Stimulated activated CD8-positive, alpha-beta memory T cell treated with anti-CD3 and anti-CD28 coated beads, Interleukin-4, amount 100 ng/mL, for 24 hours (primary cell): ENCODE data around the gene SLC13A1.
"Not testable (repeated sequence)": the region's sequence is repeated elsewhere in the genome, so short reads cannot be mapped to it uniquely, and the experiment has no call there.

Source experiments
- DNase-seq: peaks from one replicate; pipeline ENCODE4 v3.0.0-alpha.2; 2020; ENCODE audit warnings: low read depth

Gene SLC13A1, protein sequence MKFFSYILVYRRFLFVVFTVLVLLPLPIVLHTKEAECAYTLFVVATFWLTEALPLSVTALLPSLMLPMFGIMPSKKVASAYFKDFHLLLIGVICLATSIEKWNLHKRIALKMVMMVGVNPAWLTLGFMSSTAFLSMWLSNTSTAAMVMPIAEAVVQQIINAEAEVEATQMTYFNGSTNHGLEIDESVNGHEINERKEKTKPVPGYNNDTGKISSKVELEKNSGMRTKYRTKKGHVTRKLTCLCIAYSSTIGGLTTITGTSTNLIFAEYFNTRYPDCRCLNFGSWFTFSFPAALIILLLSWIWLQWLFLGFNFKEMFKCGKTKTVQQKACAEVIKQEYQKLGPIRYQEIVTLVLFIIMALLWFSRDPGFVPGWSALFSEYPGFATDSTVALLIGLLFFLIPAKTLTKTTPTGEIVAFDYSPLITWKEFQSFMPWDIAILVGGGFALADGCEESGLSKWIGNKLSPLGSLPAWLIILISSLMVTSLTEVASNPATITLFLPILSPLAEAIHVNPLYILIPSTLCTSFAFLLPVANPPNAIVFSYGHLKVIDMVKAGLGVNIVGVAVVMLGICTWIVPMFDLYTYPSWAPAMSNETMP

DNA sequence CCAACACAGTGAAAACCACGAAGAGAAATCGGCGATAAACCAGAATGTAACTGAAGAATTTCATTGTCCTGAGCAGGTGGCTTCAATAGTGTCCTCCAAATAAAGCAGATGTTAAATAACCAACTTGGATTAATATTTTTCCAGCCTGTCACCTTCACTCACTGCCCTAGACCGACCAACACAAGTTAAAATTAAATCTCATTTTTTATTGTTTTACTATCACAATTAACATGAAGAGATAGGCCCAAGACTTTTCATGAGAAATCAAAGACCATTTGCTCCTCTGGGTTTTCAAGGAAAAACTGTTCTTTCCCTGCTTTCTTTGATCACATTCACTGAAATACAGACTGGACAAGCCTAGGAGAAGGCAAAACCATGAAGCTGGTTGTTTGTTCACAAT, at the start of gene SLC13A1:
Gene SLC13A1 (minus strand): TSS at position 87 of the 400 bp plus-strand sequence. CDS start 23 bp downstream, at position 64.
- DNase-seq, result no peak

DNA sequence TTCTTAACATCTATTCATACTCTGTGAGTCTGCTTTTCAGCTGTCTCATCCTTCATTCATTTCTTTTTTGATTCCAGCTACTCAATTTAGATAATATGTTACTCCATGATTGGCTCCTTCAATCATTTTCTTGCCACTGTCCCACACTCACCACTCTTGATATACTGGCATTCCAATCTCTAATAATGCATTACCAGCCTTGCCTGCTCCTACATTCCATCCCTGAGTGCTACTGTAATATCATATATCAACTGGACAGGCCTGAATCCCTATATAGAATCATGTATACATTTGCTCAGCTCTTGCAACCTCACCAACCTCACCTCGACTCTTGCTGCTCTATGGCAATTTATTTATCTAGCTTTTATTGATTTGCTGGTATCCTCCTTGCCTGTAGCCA, 45.0 kb upstream of the SLC13A1 start:
- no peak for DNase-seq

DNA sequence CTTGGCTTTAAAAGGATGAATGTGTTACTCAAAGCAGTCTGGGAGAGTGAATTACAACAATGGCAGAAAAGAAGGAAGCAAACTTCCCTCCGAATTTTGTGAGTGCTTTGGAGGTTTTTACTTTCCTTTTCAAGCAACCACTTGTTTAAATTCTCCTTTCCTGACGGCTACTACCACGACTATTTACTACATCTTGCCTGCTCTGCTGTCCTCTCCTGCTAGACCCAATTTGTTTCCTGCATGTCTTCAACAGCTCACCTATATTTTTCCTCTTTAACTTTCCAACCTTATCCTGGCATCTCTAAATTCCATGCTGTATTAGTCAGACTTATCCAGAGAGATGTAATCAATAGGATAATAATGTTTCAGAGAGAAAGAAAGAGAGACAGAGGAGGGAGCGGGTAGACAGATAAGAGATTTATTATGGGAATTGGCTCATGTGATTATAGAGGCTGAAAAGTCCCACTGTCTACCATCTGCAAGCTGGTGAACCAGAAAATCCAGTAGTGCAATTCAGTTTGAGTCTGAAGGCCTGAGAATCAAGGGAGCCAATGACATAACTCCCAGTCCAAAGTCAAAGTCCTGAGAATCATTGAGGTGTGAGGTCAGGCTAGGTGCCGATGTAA, 42.8 kb upstream of the SLC13A1 start:
- DNase-seq, result no peak

- no peak for DNase-seq
Observed at GRCh38 chr7:123241809-123242208, 42.0 kb upstream of the SLC13A1 start.

DNA sequence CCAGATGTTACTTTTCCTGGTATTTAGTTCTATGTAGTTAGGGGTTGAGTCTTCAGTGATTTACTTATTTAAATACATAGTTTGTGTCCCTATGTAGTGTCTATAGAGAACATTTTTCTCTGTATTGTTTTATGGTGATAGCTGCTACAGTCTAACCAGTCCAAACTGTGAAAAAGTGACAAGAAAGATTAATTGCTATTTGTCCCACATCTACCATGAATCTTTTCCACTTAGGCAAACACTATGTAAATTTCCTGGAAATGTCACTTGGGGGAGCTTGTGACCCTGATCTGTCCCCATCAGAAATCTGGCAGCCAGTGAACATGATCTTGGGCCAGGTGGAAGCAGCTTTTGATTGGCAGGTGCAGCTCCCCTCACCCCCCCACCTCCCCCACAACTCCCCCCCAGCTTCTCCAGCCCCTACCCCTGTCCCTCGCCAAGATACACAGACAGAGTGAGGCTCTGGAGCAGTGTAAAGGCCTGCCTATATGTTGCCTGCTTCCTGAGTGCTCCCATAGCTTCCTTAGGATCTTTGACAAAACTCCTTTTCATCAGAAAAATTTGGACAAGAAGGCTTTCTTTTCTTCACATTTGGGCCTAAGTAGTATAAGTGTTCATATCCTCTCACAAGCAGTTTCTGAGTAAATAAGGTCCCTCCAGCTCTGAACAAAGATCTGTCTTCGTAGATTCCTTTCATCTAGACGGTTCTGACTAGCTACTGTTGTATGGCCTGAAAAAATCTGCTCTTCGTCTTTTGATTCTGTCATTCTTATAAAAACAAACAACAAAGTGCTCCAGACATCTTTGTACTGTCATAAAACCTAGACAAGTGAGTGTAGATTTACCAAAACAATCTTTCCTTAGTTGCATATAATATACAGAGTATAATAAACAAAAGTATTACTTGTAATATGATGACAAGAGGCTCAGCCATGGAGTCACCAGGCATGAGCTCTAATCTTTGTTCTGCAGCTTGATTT, 31.5 kb upstream of the SLC13A1 start:
- no peak for DNase-seq

- DNase-seq, result no peak
Observed at GRCh38 chr7:123230603-123231002, 30.8 kb upstream of the SLC13A1 start.

- DNase-seq, result no peak
Observed at GRCh38 chr7:123230147-123230546, 30.4 kb upstream of the SLC13A1 start.

- no peak for DNase-seq
Observed at GRCh38 chr7:123229426-123229825, 29.7 kb upstream of the SLC13A1 start.

DNA sequence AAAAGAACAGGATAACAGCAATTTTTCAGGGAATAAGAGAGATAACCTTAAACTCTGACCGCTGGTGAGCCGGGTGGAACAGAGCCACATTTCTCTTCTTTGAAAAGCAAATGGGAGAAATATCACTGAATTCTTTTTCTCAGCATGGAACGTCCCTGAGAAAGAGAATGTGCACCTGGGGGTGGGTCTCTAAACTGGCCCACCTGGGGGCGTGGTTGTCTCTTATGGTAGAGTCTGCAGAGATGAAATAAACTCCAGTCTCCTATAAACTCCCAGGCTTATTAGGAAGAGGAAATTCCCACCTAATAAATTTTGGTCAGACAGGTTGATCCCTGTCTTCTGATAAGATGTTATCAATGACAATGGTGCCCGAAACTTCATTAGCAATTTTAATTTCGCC, 27.9 kb upstream of the SLC13A1 start:
- not testable (repeated sequence) for DNase-seq

DNA sequence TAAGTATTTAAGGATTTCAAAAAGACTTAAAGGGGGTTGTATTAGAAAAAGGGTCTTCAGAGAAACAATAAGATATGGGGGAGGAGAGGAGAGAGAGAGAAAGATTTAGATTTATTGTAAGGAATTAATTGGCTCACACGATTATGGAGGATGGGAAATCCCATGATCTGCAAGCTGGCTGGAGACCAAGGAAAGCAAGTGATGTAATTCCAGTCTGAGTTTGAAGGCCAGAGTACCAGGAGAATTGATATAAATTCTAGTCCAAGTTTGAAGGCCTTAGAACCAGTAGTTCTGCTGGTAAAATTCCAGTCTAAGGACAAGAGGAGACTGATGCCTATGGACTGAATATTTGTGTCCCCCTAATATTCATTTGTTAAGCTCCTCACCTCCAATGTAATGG, 20.6 kb upstream of the SLC13A1 start:
- no peak for DNase-seq

DNA sequence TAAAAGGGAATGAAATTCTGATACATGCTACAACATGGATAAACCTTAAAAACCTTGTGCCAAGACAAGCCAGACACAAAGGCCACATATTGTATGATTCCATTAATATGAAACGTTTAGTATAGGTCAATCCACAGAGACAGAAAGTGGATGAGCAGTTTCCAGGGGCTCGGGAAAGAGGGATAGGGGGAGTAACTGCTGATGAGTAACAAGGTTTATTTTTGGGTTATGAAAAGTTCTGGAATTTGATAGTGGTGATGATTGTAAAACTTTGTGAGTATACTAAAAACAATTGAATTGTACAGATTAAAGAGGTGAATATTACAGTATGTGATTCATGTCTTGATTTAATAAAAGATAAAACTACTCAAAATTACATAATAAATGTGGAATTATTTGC, 19.1 kb upstream of the SLC13A1 start:
- DNase-seq, result no peak

DNA sequence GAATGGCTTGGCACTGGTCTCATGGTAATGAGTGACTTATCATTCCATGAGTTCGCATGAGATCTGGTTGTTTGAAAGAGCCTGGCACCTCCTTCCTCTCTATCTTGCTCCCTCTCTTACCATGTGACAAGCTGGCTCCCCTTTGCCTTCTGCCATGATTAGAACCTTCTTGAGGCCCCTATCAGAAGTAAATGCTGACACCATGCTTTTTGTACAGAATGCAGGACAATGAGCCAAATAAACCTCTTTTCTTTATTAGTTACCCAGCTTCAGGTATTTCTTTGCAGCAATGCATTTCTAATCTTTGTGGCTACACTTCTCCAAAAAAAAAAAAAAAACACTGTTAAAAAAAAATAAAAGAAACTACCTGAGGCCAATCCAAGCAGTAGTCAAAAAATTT, 17.1 kb upstream of the SLC13A1 start:
- no peak for DNase-seq

GRCh38 chr7:123215350-123215749, 15.6 kb upstream of the SLC13A1 start:
- DNase-seq, result no peak

- DNase-seq, result no peak
Observed at GRCh38 chr7:123211545-123211944, 11.8 kb upstream of the SLC13A1 start.

- DNase-seq, result no peak
Observed at GRCh38 chr7:123210986-123211385, 11.2 kb upstream of the SLC13A1 start.

DNA sequence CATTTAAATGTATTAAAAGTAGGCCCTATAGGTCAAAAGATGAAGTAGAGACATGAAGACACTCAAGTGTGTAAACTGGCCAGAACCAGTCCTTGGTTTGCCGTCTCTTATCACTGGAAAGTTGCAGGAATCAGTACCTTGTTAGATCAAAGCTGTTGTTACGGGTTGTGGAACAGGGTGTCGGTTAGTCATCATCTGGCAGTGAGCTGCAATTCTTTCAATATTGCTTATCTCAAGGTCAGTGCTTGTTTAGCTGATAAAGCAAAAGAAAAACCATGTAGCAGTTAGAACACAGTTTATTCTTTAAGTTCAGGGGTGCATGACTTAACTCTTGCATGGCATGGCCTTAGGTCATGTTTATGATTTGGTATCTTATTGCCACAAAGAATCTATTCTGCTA, 10.0 kb upstream of the SLC13A1 start:
- DNase-seq, result no peak

- no peak for DNase-seq
Observed at GRCh38 chr7:123208793-123209192, 9.0 kb upstream of the SLC13A1 start.

DNA sequence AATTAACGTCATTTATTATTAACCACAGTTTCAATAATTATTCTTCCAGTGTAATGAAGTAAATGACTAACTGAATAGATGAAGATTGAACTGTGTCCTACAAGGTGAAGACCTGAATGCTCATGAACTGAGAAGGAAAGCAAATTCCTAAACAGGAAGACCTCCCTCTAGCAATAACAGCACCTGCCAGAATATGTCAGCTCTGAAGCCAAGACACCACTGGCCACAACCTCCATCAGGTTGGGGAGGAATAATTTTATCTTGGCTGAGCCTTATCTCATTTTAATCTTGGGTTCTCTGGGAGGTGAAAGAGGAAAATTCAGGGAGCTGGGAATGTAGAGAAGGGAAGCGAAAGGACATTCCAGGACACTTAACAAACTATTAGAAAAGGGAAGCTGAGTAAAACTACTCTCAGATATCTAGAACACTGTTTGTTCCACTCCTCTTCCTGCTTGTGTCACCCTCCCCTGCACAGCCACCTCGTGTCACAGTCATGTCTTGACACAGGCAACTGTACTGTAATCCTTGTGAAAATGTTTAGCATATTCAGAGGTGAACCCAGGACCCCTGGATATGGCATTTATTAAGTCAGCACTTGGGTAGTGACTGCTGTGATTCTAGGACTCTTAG, 4.6 kb upstream of the SLC13A1 start:
- DNase-seq, result no peak

GRCh38 chr7:123201901-123202300, 2.1 kb upstream of the SLC13A1 start:
- no peak for DNase-seq

DNA sequence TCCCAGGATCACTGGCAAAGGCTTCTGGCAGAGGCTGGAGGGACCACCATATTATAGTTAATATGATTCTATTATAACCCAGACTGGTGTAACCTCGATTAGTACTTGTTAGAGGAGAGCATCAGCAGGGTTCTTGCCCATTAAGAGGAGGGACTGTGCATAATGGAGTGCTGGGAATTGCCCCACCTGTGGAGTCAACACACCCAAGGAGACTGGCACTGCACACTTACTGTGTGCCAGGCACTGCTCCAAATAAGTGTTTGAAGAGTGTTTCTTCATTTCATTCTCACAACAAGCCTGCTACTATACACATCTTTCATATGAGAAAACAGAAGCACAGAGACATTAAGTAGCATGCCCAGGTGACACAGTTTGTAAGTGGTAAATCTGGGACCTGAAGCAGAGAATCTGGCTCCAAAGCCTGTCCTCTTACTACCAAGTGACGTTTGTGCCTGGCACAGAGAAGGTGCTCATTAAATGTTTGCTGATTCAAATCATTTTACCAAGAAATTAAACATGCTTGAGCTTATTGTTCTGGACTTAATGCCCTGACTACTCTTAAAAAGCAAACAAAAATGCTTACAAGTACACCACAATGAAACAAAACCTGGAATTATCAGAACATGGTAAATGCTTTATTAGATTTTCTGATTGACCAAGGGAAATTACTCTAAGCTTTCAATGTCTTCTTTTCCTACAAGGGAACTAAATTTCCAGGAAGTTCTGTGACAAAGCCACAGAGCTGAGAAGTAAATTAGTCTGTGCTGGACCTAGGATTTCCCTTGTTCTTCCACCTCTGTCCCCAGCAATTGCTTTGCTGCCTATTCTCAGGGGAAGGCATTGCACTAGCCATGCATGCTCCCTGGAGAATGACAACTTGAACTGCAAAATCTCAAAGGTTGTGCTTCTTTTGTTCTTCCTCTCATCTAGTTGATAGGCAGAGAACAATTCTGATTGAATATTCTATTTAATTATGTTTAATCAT, 809 bp downstream of the SLC13A1 start:
- no peak for DNase-seq
